PC-3 (cell line): ENCODE results near the gene HECW1. TPM values are rescaled to one million over a fixed set of nuclear protein-coding genes. Genes with fewer than 3 reads are reported as not detected.
A peak's percentile ranks its signal among the peaks of the same experiment; 100 is the strongest.
"Not testable (repeated sequence)": the region's sequence is repeated elsewhere in the genome, so short reads cannot be mapped to it uniquely, and the experiment has no call there.

Experiments used
- ATAC-seq: fragments of 200-7000 bp; cut with Tn5 transposase; 2 replicates; pipeline ENCODE4 v1.9.1; 2020; ENCODE audit warnings: mild to moderate bottlenecking, moderate library complexity
- BruUV-seq: library from RNA; stranded (reverse); fragments of 400-500 nt; replicated peaks from 2 replicates; lab custom pipeline; 2021; lab: Mats Ljungman, UMichigan
- CTCF ChIA-PET: fragments of 300-600 bp; sonication (Branson Sonifier 250); formaldehyde crosslinking; loops from one replicate; lab custom pipeline; 2022; ENCODE audit warnings: antibody characterized with exemption; lab: Charles Lee
- POLR2A ChIA-PET: fragments of 300-600 bp; sonication (Branson Sonifier 250); formaldehyde crosslinking; loops from one replicate; lab custom pipeline; 2022; ENCODE audit warnings: antibody characterized with exemption; ENCODE audit not compliant: unreplicated experiment; lab: Charles Lee
- DNase-seq: peaks from one replicate; pipeline ENCODE4 v3.0.0-alpha.2; 2015
- H2AFZ ChIP-seq: fragments of 300-600 bp; sonication (generic); 2 replicates; pipeline ENCODE4 v1.6.0; 2016; ENCODE audit warnings: antibody characterized with exemption, low read length
- H3F3A ChIP-seq: fragments of 300-600 bp; sonication (generic); one replicate; pipeline ENCODE4 v1.6.0; 2017; ENCODE audit warnings: antibody characterized with exemption, low read length, control low read depth, mild to moderate bottlenecking; ENCODE audit not compliant: unreplicated experiment
- H3K27ac ChIP-seq: fragments of 300-600 bp; sonication (generic); 2 replicates; pipeline ENCODE4 v1.5.1; 2016; ENCODE audit warnings: mild to moderate bottlenecking, low read length
- H3K27me3 ChIP-seq: fragments of 300-600 bp; sonication (generic); 2 replicates; pipeline ENCODE4 v1.6.1; 2016; ENCODE audit warnings: low read length, mixed read lengths
- H3K36me3 ChIP-seq: fragments of 300-600 bp; sonication (generic); 2 replicates; pipeline ENCODE4 v1.6.1; 2016; ENCODE audit warnings: low read depth, mixed run types, low read length, mixed read lengths
- H3K4me1 ChIP-seq: fragments of 300-600 bp; sonication (generic); 2 replicates; pipeline ENCODE4 v1.5.1; 2016; ENCODE audit warnings: low read length; ENCODE audit not compliant: insufficient read depth
- H3K4me2 ChIP-seq: fragments of 300-600 bp; sonication (generic); 2 replicates; pipeline ENCODE4 v1.6.0; 2016; ENCODE audit warnings: low read length
- H3K4me3 ChIP-seq: fragments of 300-600 bp; sonication (generic); 2 replicates; pipeline ENCODE4 v1.5.1; 2016; ENCODE audit warnings: mild to moderate bottlenecking, low read length, mixed read lengths
- H3K79me2 ChIP-seq: fragments of 300-600 bp; sonication (generic); 2 replicates; pipeline ENCODE4 v1.6.1; 2017; ENCODE audit warnings: low read length, mixed read lengths
- H3K9ac ChIP-seq: fragments of 300-600 bp; sonication (generic); 2 replicates; pipeline ENCODE4 v1.6.0; 2016; ENCODE audit warnings: mild to moderate bottlenecking, low read length
- H3K9me2 ChIP-seq: fragments of 300-600 bp; sonication (generic); replicated peaks from 2 replicates; pipeline ENCODE4 v1.6.1; 2016; ENCODE audit warnings: mixed run types, low read length, mixed read lengths
- H3K9me3 ChIP-seq: fragments of 300-600 bp; sonication (generic); 2 replicates; pipeline ENCODE4 v1.6.1; 2016; ENCODE audit warnings: low read length, mixed read lengths
- H4K20me1 ChIP-seq: fragments of 300-600 bp; sonication (generic); 2 replicates; pipeline ENCODE4 v1.6.1; 2016; ENCODE audit warnings: low read length, mixed read lengths
- CTCF ChIP-seq: fragments of 300-600 bp; sonication (generic); conservative IDR thresholded peaks from 2 replicates; pipeline ENCODE4 v1.5.1; 2017; ENCODE audit warnings: antibody characterized with exemption, low read depth, mild to moderate bottlenecking, low read length
- EZH2 ChIP-seq: fragments of 300-600 bp; sonication (generic); IDR thresholded peaks from one replicate; pipeline ENCODE4 v1.6.1; 2017; ENCODE audit warnings: antibody characterized with exemption, mild to moderate bottlenecking, low read length; ENCODE audit not compliant: unreplicated experiment
- EZH2phosphoT487 ChIP-seq: fragments of 300-600 bp; sonication (generic); IDR thresholded peaks from 2 replicates; pipeline ENCODE4 v1.6.1; 2018; ENCODE audit warnings: mild to moderate bottlenecking, antibody characterized with exemption, low read length, borderline replicate concordance
- intact Hi-C: fragments of 100-400 bp; cut with micrococcal nuclease; formaldehyde crosslinking; loops from 2 replicates; pipeline ENCODE4 v1.9.0; 2023
- total RNA-seq: library from RNA; depleted of rRNA; stranded (reverse); fragments of >200 nt; gene quantifications from 2 replicates; pipeline ENCODE4 v1.2.3, GENCODE V29; 2014

Gene HECW1
- total RNA-seq, 1 experiment from 2014 or later, result 3.0 TPM

- ChIA-PET POLR2A (no interaction called here), CTCF (interaction anchor here (0.9 kb wide), 1 partner anchor 41 kb away, joined by 6 read pairs; no protein-coding TSS in a partner anchor)
- Histone ChIP-seq H3K4me1 (peaks cover 11% of the 10 kb centered on the region), H3K36me3 (no peaks in the 10 kb centered on the region), H3K27me3 (no peaks in the 10 kb centered on the region), H3K9me3 (no peaks in the 10 kb centered on the region), H3K79me2 (no peaks in the 10 kb centered on the region), H3F3A (no peaks in the 10 kb centered on the region), H3K9ac (no peak overlapping the region), H3K4me3 (no peak overlapping the region), H3K9me2 (no peaks in the 10 kb centered on the region), H3K4me2 (no peak overlapping the region), H2AFZ (no peak overlapping the region), H4K20me1 (no peaks in the 10 kb centered on the region), H3K27ac (no peak overlapping the region)
- intact Hi-C loops, result no loop called here
- TF ChIP-seq EZH2, result no peak
- no peak for TF ChIP-seq CTCF
- no peak for TF ChIP-seq EZH2phosphoT487
- no peak for ATAC-seq
- BruUV-seq, result no TSS peak
- DNase-seq, result no peak
These were observed 95.8 kb downstream of the HECW1 start for GRCh38 chr7:43208242-43208641.

GRCh38 chr7:43210539-43210938, 98.1 kb downstream of the HECW1 start:
- H3K9me3 ChIP-seq, H3K27me3 ChIP-seq, DNase-seq, POLR2A ChIA-PET, H3K4me1 ChIP-seq, H2AFZ ChIP-seq, H3K27ac ChIP-seq, H3K4me2 ChIP-seq, H3K4me3 ChIP-seq, ATAC-seq, H3F3A ChIP-seq, H3K9me2 ChIP-seq, BruUV-seq, CTCF ChIA-PET, H3K36me3 ChIP-seq, H4K20me1 ChIP-seq, H3K79me2 ChIP-seq, H3K9ac ChIP-seq: not testable (repeated sequence)
- intact Hi-C loops, result loop anchor here (5.0 kb wide), 1 partner anchor 52 kb away; no protein-coding TSS in a partner anchor

GRCh38 chr7:43211286-43211685, 98.8 kb downstream of the HECW1 start:
- Histone ChIP-seq H3K27me3 (no peaks in the 10 kb centered on the region), H3K36me3 (no peaks in the 10 kb centered on the region), H3K27ac (no peak overlapping the region), H3K9me3 (no peaks in the 10 kb centered on the region), H3K9ac (no peak overlapping the region), H3K9me2 (no peaks in the 10 kb centered on the region), H3K79me2 (no peaks in the 10 kb centered on the region), H3K4me3 (no peak overlapping the region), H3K4me2 (no peak overlapping the region), H3F3A (no peaks in the 10 kb centered on the region), H3K4me1 (no peaks in the 10 kb centered on the region), H4K20me1 (no peaks in the 10 kb centered on the region), H2AFZ (no peak overlapping the region)
- ATAC-seq (no peak), DNase-seq (peak; percentile 14)
- ChIA-PET POLR2A (no interaction called here), CTCF (no interaction called here)
- no TSS peak for BruUV-seq
- TF ChIP-seq CTCF (peak; percentile 48), EZH2phosphoT487 (no peak), EZH2 (no peak)
- intact Hi-C loops, result loop anchor here (5.0 kb wide), 1 partner anchor 51 kb away; no protein-coding TSS in a partner anchor
